ENCODE measurements around the gene LVRN.
"Not testable (repeated sequence)": the region's sequence is repeated elsewhere in the genome, so short reads cannot be mapped to it uniquely, and the experiment has no call there.

The LVRN gene

DNA sequence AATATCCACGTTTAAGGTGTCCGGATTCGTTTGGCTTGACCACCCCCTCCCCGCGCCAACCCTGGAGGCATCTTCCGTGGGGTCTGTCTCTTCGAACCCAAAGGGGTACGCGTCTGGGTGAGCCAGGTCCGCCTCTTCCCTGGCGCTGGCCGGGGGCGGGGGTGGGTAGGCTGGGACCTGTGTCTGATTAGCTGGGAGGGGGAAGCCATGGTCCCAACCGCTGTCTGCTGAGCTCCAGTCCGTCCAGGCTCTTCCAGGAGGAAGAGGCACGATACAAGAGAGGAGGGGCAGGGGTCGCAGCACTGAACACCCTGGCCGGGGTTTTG is at the start of gene LVRN:
Gene LVRN, plus strand, starts transcription at position 237 of the 326 bp plus-strand sequence. CDS start 143 bp downstream, outside the sequence.
- H3K27me3 ChIP-seq (ENCODE audit: control insufficient read depth in 2 of 2, insufficient read depth in 2 of 2, low read length in 2 of 2) = peaks cover 25 to 37% of the 10 kb centered on the region in 2 donors
- no peak within 1 kb of the TSS for H3K27ac ChIP-seq (ENCODE audit: low read depth in 2 of 2, low read length in 2 of 2)
- no peaks in the 10 kb centered on the region for H3K36me3 ChIP-seq (ENCODE audit: control insufficient read depth in 2 of 2, insufficient read depth in 2 of 2, low read length in 2 of 2)
- no peak within 1 kb of the TSS for H3K9ac ChIP-seq (ENCODE audit: low read depth in 1 of 2, low read length in 2 of 2)
- no peaks in the 10 kb centered on the region for H3K4me1 ChIP-seq (ENCODE audit: control insufficient read depth in 2 of 2, insufficient read depth in 2 of 2, low read length in 2 of 2)
- H3K9me3 ChIP-seq (ENCODE audit: control insufficient read depth in 2 of 2, low read length in 2 of 2) = no peaks in the 10 kb centered on the region
- peak within 1 kb of the TSS in 1 of 2 donors; percentile 42 for H3K4me3 ChIP-seq (ENCODE audit: low read length in 2 of 2)

DNA sequence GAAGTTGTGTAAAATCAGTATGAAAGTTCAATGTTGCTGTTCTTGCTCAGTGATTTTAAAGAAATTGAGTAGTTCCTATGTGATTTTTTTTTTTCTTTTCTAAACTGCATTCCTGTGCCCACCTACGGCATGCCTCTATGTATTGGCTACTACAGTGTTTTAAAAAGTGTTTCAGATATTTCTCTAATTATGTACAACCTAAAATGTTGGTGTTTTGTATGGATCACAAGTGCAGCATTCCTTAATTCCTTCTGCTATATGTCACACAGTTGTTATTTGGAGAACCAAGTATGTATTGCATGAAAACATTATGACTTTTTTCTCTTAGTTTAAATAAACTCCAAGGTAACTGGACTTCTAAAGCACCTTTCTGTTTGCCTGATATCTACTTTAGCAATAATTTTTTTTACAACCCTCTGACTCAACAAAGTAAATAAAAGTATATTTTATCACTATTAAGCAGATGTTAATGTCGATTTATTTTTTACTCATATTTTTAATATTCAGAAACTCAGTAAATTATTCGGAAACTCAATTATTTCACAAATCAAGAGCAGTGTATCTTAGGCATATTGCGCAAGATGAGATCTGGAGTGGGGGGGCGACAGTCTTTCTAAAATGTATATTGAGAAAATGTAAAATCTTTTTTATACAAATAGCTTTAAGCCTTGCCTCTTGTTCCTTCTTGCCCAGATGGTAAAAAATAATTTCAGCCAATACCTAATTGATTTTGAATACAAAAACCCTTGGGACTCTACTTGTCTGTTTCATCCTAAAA is 48.5 kb upstream of the LVRN start:
- not testable (repeated sequence) for H3K9ac ChIP-seq (ENCODE audit: low read depth in 1 of 2, low read length in 2 of 2); H3K36me3 ChIP-seq (ENCODE audit: control insufficient read depth in 2 of 2, insufficient read depth in 2 of 2, low read length in 2 of 2); H3K4me1 ChIP-seq (ENCODE audit: control insufficient read depth in 2 of 2, insufficient read depth in 2 of 2, low read length in 2 of 2); H3K27me3 ChIP-seq (ENCODE audit: control insufficient read depth in 2 of 2, insufficient read depth in 2 of 2, low read length in 2 of 2); H3K4me3 ChIP-seq (ENCODE audit: low read length in 2 of 2); H3K27ac ChIP-seq (ENCODE audit: low read depth in 2 of 2, low read length in 2 of 2); H3K9me3 ChIP-seq (ENCODE audit: control insufficient read depth in 2 of 2, low read length in 2 of 2)

DNA sequence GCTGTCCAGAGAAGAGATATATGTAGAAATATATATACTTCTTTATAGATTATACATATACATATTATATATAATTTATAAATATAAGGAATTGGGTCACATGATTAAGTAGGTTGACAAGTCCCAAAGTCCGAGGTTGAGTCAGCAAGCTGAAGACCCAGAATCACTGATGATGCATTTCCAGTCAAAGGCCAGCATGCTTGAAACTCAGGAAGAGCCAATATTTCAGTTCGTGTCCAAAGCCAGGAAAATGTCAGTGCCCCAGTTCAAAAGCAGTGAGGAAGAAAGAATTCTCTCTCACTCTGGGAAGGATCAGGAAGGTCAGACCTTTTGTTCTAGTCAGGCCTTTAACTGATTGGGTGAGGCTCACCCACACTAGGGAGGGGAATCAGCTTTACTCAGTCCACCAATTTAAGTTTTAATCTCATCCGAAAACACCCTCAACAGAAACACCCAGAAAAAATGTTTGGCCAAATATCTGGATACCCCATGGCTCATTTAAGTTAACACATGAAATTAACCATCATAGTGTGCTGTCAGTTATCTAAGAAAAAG is 42.0 kb upstream of the LVRN start:
- Histone ChIP-seq H3K4me3 (ENCODE audit: low read length in 2 of 2) (no peak overlapping the region), H3K27ac (ENCODE audit: low read depth in 2 of 2, low read length in 2 of 2) (no peak overlapping the region), H3K9ac (ENCODE audit: low read depth in 1 of 2, low read length in 2 of 2) (no peak overlapping the region), H3K36me3 (ENCODE audit: control insufficient read depth in 2 of 2, insufficient read depth in 2 of 2, low read length in 2 of 2) (no peaks in the 10 kb centered on the region), H3K27me3 (ENCODE audit: control insufficient read depth in 2 of 2, insufficient read depth in 2 of 2, low read length in 2 of 2) (no peaks in the 10 kb centered on the region), H3K9me3 (ENCODE audit: control insufficient read depth in 2 of 2, low read length in 2 of 2) (no peaks in the 10 kb centered on the region), H3K4me1 (ENCODE audit: control insufficient read depth in 2 of 2, insufficient read depth in 2 of 2, low read length in 2 of 2) (no peaks in the 10 kb centered on the region)

DNA sequence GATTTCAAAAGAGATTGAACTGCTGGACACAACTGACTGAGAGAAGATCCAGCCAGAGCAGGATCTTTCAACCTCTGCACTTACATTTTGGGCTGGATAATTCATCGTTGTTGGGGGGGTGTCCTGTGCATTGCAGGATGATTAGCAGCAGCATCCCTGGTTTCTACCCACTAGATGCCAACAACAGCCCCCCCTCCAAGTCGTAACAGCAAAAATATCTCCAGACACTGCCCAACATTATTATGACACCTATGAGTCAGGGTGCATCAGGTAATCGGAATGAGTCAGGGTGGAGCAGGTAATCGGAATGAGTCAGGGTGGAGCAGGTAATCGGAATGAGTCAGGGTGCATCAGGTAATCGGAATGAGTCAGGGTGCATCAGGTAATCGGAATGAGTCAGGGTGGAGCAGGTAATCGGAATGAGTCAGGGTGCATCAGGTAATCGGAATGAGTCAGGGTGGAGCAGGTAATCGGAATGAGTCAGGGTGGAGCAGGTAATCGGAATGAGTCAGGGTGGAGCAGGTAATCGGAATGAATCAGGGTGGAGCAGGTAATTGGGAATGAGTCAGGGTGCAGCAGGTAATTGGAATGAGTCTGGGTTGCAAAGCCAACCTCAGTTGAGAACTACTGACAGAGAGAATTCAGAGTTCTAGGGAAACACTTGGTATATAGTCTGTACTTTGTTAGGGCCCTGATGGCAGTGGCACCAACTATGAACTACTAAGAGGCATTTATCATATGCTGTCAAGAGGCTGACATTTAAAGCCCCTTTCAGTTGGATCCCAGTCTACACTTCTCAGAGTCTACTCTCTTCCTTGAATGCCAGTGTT is 33.5 kb upstream of the LVRN start:
- not testable (repeated sequence) for H3K36me3 ChIP-seq (ENCODE audit: control insufficient read depth in 2 of 2, insufficient read depth in 2 of 2, low read length in 2 of 2); H3K27ac ChIP-seq (ENCODE audit: low read depth in 2 of 2, low read length in 2 of 2); H3K9ac ChIP-seq (ENCODE audit: low read depth in 1 of 2, low read length in 2 of 2); H3K27me3 ChIP-seq (ENCODE audit: control insufficient read depth in 2 of 2, insufficient read depth in 2 of 2, low read length in 2 of 2); H3K9me3 ChIP-seq (ENCODE audit: control insufficient read depth in 2 of 2, low read length in 2 of 2); H3K4me3 ChIP-seq (ENCODE audit: low read length in 2 of 2); H3K4me1 ChIP-seq (ENCODE audit: control insufficient read depth in 2 of 2, insufficient read depth in 2 of 2, low read length in 2 of 2)

DNA sequence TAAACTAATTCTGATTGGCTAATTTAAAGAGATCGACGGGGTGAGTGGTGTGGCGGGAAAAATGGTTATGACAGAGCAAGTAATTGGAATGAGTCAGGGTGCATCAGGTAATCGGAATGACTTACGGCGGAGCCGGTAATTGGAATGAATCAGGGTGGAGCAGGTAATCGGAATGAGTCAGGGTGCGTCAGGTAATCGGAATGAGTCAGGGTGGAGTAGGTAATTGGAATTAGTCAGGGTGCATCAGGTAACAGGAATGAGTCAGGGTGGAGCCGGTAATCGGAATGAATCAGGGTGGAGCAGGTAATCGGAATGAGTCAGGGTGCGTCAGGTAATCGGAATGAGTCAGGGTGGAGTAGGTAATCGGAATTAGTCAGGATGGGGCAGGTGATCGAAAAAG is 32.1 kb upstream of the LVRN start:
- H3K27ac ChIP-seq (ENCODE audit: low read depth in 2 of 2, low read length in 2 of 2); H3K36me3 ChIP-seq (ENCODE audit: control insufficient read depth in 2 of 2, insufficient read depth in 2 of 2, low read length in 2 of 2); H3K9ac ChIP-seq (ENCODE audit: low read depth in 1 of 2, low read length in 2 of 2); H3K4me1 ChIP-seq (ENCODE audit: control insufficient read depth in 2 of 2, insufficient read depth in 2 of 2, low read length in 2 of 2); H3K27me3 ChIP-seq (ENCODE audit: control insufficient read depth in 2 of 2, insufficient read depth in 2 of 2, low read length in 2 of 2); H3K4me3 ChIP-seq (ENCODE audit: low read length in 2 of 2); H3K9me3 ChIP-seq (ENCODE audit: control insufficient read depth in 2 of 2, low read length in 2 of 2): not testable (repeated sequence)

- Histone ChIP-seq H3K27ac (ENCODE audit: low read depth in 2 of 2, low read length in 2 of 2) (no peak overlapping the region), H3K27me3 (ENCODE audit: control insufficient read depth in 2 of 2, insufficient read depth in 2 of 2, low read length in 2 of 2) (no peaks in the 10 kb centered on the region), H3K9ac (ENCODE audit: low read depth in 1 of 2, low read length in 2 of 2) (no peak overlapping the region), H3K4me3 (ENCODE audit: low read length in 2 of 2) (no peak overlapping the region), H3K4me1 (ENCODE audit: control insufficient read depth in 2 of 2, insufficient read depth in 2 of 2, low read length in 2 of 2) (no peaks in the 10 kb centered on the region), H3K36me3 (ENCODE audit: control insufficient read depth in 2 of 2, insufficient read depth in 2 of 2, low read length in 2 of 2) (no peaks in the 10 kb centered on the region), H3K9me3 (ENCODE audit: control insufficient read depth in 2 of 2, low read length in 2 of 2) (no peaks in the 10 kb centered on the region)
Measured at GRCh38 chr5:115930630-115931337, 31.5 kb upstream of the LVRN start.

DNA sequence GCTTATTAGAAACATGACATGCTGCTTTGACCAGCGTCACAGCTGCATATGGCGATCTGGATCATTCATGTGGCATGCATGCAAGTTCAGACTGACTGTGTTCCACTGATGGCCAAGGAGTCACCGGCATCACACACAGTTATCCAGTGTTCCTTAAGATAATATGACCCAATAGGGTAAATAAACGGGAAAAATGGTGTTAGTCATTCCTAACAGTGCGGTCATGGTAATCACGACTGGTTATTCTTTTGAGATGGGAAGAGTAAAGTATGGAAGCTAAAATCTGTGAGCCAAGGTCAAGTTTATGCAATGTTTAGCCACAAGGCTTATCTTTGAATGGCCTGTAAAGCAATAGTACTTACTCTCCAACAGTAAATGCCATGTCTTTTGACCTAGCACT is 29.3 kb upstream of the LVRN start:
- Histone ChIP-seq H3K27ac (ENCODE audit: low read depth in 2 of 2, low read length in 2 of 2) (no peak overlapping the region), H3K9me3 (ENCODE audit: control insufficient read depth in 2 of 2, low read length in 2 of 2) (no peaks in the 10 kb centered on the region), H3K9ac (ENCODE audit: low read depth in 1 of 2, low read length in 2 of 2) (no peak overlapping the region), H3K4me3 (ENCODE audit: low read length in 2 of 2) (no peak overlapping the region), H3K27me3 (ENCODE audit: control insufficient read depth in 2 of 2, insufficient read depth in 2 of 2, low read length in 2 of 2) (no peaks in the 10 kb centered on the region), H3K36me3 (ENCODE audit: control insufficient read depth in 2 of 2, insufficient read depth in 2 of 2, low read length in 2 of 2) (no peaks in the 10 kb centered on the region), H3K4me1 (ENCODE audit: control insufficient read depth in 2 of 2, insufficient read depth in 2 of 2, low read length in 2 of 2) (no peaks in the 10 kb centered on the region)

GRCh38 chr5:115934388-115934974 is 27.8 kb upstream of the LVRN start:
- H3K36me3 ChIP-seq (ENCODE audit: control insufficient read depth in 2 of 2, insufficient read depth in 2 of 2, low read length in 2 of 2) = no peaks in the 10 kb centered on the region
- no peak overlapping the region for H3K4me3 ChIP-seq (ENCODE audit: low read length in 2 of 2)
- H3K27ac ChIP-seq (ENCODE audit: low read depth in 2 of 2, low read length in 2 of 2) = no peak overlapping the region
- H3K9ac ChIP-seq (ENCODE audit: low read depth in 1 of 2, low read length in 2 of 2) = no peak overlapping the region
- no peaks in the 10 kb centered on the region for H3K4me1 ChIP-seq (ENCODE audit: control insufficient read depth in 2 of 2, insufficient read depth in 2 of 2, low read length in 2 of 2)
- H3K27me3 ChIP-seq (ENCODE audit: control insufficient read depth in 2 of 2, insufficient read depth in 2 of 2, low read length in 2 of 2) = no peaks in the 10 kb centered on the region
- no peaks in the 10 kb centered on the region for H3K9me3 ChIP-seq (ENCODE audit: control insufficient read depth in 2 of 2, low read length in 2 of 2)

GRCh38 chr5:115936031-115936430 is 26.2 kb upstream of the LVRN start:
- no peak overlapping the region for H3K4me3 ChIP-seq (ENCODE audit: low read length in 2 of 2)
- no peaks in the 10 kb centered on the region for H3K27me3 ChIP-seq (ENCODE audit: control insufficient read depth in 2 of 2, insufficient read depth in 2 of 2, low read length in 2 of 2)
- no peaks in the 10 kb centered on the region for H3K4me1 ChIP-seq (ENCODE audit: control insufficient read depth in 2 of 2, insufficient read depth in 2 of 2, low read length in 2 of 2)
- no peak overlapping the region for H3K27ac ChIP-seq (ENCODE audit: low read depth in 2 of 2, low read length in 2 of 2)
- H3K36me3 ChIP-seq (ENCODE audit: control insufficient read depth in 2 of 2, insufficient read depth in 2 of 2, low read length in 2 of 2) = no peaks in the 10 kb centered on the region
- no peaks in the 10 kb centered on the region for H3K9me3 ChIP-seq (ENCODE audit: control insufficient read depth in 2 of 2, low read length in 2 of 2)
- no peak overlapping the region for H3K9ac ChIP-seq (ENCODE audit: low read depth in 1 of 2, low read length in 2 of 2)
